Spleen (tissue), 7 donors: ENCODE results near the gene TACR2.

Experiments used
- CTCF ChIP-seq, 11 experiments: fragments of 200-600 bp in 7 of 11; fragments of 450-650 bp in 4 of 11; sonication (generic) in 4 of 11; IDR thresholded peaks in 8 of 11; conservative IDR thresholded peaks in 3 of 11; 1 replicate in 7 of 11; 2 replicates in 4 of 11; pipeline versions ENCODE4 v1.4.0 to v1.8.0; 2016 to 2021; ENCODE audit warnings: antibody characterized with exemption in 11 of 11, inconsistent platforms in 4 of 11, mild to moderate bottlenecking in 1 of 11
- POLR2A ChIP-seq, 3 donors: fragments of 450-650 bp; IDR thresholded peaks; one replicate each; pipeline ENCODE4 v1.5.1; 2017; ENCODE audit warnings: antibody characterized with exemption in 3 of 3, mild to moderate bottlenecking in 1 of 3
- donor health status: DM: no; HTN: no; CAD: no; lungs with moderate emphysema.
- donor health status: DM: no; HTN: no; CAD: no.
- donor health status: DM: no; HTN: no; CAD: no.

DNA sequence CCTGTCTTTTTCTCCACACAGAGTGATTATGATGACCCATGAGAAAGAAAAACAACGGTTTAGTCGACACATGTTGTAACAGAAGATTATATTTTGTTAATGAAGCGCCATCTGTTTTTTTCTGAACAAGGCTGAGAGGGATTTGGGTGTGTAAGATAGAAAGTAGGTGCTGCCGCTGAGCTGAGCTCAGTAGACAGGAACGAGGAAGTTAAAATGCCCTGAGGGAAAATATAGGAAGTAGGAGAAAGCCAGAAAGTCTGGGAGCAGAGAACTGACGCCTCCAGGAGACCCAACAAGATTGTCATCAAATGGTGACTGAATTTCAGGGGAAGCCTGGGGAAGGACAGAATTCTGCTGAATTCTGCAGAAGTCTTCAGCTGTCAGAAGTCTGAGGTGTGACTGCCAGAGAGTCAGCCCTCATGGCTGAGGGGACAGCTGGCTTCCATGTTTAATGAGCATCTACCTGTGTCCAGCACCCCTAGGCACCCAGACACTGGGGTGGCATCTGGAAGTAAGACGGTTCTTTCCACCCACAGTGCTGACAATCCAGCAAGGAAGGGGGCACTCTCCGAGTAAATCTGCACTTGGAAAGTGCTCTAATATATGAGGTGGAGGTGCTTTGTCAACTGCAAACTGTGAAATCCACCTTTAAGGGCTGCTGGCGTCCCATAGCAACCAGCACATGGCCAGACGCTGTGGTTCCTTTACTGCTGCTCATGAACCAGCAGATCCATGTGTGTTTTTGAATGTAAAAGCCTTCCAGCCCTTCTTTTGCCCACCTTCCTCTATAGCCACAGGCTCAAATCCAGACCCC, 22.0 kb upstream of the TACR2 start:
- TF ChIP-seq CTCF (IDR thresholded peaks at IDR 0.05 in 8 of 11, conservative IDR thresholded peaks at IDR 0.05 in 3 of 11) (no peak), POLR2A (IDR thresholded peaks at IDR 0.05) (no peak)
